ENCODE results near the gene TRPM3.

TRPM3 gene

DNA sequence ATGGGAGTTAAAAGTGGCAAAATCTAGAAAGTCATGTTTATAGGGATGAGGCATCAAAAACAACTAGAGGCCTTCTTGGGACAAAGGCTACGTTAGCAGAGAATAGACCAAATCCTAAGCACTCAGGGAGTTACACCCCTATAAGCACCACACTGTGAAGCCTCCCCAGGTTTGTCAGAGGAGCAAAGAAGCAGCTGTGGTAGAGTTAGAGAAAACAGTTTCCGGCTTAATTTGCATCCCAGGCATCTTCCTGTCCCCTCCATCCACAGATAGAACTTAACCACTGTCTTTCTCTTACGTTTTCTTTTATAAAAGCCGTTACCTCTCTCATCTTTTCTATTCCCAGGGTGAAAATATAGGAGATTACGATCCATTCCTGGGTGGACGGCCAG lies 518.4 kb downstream of the TRPM3 start:
- DNase-seq: no peak

DNA sequence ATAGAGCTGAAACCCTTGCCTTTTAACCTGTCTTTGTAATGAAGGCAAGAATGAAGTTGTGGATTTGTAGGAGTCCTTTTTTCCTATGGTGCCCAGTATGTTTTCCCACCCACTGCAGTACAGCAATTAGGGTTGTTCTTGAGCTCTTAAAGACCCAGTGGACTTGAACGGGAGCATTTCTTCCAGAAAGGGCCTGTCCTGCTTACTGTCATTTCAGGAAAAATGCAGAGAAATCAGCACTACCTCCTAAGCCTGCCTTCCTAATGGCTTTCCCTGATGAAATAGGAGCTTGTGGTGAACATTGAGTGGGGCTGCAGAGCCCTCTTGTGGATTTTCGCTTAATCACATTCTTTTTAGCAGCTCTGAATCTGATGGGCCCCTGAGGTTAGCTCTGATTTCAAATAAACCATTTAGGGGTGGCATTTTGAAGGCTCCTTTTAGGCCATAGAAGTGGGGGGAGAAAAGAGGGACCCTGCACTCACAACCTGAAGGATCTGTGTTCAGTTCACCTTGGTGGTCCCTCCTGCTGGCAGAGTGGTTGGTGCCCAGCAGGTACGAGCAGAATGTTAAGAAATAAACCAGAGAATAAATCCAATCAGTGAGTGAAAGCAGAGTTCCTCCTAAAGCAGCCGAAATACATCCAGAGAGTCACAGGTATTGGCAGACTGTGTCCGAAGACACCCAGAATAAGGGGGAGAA lies 519.0 kb downstream of the TRPM3 start:
- peak; percentile 85 for DNase-seq

DNA sequence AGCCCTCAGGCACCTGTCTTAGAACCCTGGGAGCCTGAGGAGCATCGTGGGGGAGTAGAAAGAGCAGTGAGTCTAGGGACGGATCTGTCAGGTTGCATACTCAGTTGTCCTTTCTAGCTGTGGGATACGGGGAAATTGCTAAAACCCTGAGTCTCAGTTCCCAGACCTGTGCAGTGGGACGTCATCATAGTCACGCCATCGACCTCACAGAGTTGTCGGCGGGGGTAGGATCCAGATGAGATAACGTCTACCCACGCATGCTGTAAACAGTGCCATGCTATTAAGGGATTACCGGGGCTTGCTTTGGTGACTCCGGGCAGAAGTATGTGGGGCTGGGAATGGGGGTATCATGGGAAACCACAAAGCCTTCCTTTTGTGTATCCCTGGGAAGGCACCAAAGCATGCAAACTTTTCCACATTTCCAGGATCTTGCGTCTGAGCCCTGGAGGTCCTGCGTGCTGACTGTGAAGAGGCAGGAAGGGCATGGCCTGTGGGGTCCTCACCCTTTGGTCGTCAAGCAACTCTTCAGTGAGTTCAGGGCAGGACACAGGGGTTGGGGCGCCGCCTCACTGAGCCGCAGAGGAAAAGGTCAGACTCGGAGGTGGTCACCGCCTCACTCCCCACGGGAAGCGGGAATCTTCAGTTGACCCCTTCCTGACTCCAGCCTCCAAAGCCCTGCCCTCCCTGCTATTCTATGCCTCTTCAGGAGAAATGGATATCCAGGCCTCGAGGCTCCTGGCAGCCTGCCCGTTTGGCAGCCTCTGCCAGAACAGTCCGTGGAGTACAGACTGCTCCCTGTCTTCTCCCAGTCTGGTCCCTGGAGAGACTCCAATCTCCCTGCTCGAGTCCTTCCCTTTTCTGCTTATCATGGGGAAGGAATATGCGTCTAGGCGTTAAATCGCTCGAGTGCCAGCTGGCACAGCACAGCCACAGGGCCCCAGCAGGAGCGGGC lies 520.1 kb downstream of the TRPM3 start:
- DNase-seq: peak; percentile 92

DNA sequence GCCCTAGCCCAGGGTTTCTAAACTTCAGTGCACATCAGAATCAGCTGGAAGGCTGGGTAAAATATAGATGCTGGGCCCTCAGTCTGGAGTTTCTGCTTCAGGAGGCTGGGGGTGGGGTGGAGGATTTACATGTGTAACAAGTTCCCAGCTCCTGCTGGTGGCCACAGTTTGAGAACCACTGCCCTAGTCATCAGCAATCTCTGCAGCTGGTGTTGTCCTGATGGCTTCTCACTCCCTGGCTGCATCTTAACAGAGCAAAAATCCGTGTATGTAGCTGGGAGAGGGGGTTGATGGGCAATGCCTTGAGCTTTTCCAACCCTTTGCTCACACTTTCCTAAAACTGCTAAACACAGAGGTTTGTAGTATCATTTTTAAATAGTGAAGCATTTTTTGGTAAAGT lies 520.9 kb downstream of the TRPM3 start:
- peak; percentile 70 for DNase-seq

DNA sequence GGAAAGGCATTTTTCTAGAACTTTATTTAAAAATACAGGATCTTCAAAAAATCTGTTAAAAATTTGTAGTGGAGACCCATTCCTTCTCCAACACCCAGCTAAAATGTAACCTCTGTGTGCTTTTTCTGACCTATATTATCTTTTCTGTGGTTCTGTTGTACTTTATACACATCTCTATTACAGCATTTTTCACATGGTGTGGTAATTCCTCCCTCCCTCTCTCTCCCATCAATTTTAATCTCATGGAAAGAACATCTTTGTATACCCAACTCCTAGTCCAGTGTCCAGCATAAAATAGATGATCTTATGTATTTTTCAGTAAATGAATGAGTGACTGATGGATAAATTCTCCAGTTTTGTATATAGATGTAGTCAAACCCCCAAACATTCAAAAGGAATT lies 523.5 kb downstream of the TRPM3 start:
- no peak for DNase-seq

DNA sequence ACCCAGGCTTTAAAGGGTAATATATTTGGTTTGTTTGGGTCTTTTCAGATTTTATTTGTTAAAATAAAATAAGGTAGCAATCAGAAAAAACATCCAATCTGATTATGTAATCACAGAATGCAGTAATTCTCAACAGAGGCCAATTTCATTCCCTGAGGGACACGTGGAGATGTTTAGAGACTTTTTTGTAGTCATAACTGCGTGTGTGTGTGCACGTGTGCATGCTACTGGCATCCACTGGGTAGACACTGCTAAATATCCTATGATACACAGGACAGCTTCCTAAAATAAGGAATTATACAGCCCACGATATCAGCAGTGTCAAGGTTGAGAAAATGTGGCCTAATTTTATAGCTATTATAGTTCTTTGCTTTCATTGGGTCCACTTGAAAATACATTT lies 526.2 kb downstream of the TRPM3 start:
- DNase-seq: no peak

DNA sequence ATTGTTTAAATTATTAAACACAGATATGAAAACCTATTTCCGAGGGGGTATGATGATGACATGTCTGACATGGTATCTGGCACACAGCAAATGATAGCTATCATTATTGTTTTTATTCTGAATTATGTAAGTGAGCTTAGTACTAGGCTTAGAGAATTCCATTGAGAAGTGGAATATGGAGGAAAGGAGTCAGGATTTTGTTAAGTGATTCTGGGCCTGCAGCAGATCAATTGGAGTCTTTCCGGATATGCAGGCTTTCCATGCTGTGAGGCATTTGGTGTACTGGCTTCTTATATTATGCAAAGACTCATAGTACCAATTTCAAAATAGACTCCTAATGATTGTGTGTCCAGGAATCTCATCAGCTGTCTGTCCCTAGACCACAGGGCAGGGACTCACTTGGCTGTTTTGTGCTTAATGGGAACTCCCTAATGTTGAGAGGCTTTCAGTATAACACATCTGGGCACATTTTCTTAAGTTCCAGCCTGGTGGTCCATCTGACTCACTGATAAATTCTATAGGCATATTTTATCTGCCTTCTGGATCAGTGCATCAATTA lies 527.0 kb downstream of the TRPM3 start:
- peak; percentile 44 for DNase-seq

DNA sequence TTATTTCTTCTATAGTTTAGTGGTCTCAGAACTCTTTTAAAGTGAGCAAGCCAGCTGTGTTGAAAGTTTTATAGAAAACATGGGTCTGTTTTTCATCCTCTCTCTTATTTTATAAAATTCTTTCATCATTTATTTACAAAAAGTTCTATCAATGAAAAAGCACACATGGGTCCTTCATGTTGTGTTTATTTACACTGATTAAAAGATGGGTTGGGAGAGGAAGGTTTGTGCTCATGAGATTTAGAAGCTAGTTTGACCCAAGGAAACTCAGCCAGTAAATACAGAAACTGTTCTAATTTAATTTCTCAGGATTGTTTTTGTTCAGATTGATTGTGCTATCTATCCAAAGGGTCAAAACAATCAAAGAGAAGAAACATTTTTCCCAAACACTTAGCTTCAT lies 528.2 kb downstream of the TRPM3 start:
- DNase-seq: no peak

DNA sequence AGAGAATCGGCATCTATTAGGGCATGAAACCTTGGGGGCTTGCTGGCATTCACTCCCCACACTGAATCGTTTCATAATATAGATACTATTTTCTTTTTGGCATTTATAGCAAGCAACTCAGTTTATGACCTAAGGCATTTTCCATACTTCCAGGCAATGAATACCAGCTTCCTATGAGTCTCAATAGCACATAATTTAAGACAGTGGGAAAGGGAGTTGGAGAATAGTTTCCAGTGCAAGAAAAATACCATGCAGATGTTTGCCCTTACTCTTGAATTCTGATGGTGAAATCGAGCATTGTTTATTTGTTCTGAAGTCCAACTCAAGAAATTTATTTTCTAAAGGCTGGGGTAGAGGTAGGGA lies 531.1 kb downstream of the TRPM3 start:
- DNase-seq: peak; percentile 64

DNA sequence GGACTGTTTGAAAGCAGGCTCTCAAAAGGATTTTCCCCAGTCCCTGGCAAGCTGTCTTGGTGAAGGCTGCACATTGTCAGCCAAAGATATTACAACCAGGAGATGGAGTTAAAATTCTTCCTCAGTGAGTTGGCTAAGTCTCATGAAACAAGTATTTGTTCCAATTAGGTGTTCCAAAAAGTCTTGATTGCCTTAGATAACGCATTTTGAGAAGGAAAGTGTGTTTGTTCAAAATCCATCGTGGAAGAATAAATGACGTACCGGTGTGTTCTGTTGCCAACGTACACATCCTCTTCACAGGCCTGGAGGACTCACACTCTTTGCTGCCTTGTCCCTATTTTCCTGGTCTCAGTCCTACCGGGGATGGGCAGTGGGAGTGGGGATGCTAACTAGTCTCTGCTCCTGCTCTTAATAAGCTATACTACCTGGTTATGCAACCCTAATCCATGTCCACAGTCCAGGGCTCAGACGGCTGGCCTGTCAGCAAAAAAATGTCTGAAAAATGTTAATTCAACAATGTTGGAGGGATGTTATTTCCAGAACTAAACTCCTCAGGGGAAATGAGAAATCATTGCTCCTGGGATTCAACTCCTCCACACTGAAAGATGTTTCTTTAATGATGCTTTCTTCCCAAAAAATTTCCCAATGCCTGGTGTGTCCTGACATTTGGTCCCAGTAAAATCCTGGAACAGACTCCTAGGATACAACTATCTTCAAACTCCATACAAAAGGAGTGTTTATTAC lies 531.7 kb downstream of the TRPM3 start:
- peak; percentile 90 for DNase-seq

DNA sequence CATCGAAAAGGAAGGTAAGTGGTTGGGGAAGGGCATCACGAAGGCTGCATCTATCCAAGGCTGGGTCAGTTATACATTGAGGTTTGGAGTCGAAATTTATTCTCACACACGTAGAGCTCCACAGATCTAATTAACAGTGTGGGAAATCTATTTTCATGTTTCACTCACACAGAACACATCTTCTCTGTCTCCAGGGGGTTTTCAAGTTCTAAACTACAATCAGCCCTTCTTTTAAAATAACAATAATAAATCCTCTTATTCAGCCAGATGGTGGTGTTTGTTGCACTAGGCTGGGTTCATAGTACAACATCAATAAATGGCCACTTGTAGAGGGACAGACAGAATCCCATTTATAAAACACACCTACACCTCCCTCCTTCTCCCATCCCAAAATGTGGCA lies 532.4 kb downstream of the TRPM3 start:
- DNase-seq: no peak

DNA sequence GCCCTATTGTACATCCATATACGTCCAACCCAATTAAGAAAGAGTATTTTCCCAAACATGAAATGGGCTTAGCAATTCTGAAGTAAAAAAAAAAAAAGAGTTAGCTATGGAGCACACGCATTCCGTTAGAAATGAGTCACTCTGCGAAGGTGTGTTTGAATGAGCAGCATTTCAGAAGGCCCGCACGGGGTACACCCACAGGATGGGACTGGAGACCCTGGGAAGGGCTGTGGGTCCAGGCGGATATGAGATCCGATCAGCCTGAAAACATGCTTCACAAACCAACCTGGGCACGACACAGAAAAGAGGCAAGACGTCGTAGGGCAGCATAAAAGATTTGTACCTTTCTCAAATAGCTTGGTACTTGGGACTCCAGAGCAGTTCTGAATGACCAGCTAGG lies 533.0 kb downstream of the TRPM3 start:
- DNase-seq: no peak

DNA sequence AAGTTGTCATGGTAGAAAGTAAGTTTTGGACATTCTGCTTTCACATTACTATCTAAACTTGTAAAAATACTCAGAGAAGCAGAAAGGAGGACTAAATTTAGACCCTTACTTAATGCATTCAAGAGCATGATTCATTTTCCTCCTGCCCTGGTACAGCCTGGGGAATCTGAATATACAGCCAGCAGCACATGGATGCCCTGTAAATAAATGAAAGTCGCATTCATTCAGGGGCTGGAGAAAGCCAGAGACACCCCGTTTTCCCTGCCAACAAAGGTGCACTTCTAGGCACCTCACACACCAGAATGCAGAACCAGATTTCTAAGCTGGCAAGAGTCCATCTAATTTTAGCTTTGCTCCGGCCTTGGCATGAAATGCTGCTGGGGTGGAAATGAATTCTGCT lies 534.2 kb downstream of the TRPM3 start:
- DNase-seq: peak; percentile 78

DNA sequence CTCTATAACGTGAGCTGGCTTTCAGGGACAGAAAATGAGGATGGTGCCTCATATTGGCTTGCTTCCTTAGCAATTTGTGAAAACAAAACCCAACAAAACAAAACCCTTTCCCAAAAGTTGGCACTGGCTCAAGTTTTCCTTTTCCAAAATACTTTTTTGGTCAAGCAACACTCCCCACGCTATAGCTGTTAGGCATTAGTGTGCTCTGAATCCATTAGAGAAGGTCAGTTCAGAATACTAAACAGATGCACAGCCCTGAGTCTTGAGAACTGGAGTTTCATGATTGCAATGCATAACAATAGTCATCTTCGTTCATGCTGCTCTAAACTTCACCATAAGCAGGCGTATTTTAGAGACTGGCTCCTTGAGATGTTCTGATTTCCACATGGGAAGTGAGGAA lies 534.9 kb downstream of the TRPM3 start:
- no peak for DNase-seq

DNA sequence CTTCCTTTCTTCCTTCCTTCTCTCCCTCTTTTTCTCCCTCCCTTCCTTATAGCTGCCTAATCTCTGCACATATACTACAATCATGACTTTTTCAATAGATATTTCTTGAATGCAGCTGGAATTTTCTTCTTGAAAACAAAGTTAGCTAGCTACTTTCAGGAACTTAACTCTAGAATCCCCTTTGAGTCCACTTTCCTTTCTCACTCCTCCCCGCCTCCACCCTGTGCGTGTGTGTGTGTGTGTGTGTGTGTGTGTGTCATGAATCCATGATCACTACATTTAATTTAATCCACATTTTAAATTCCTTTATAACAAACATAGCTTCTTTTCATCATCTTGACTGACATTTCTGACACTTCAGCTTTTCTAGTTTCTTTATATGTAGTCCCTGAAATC lies 539.5 kb downstream of the TRPM3 start:
- DNase-seq: peak; percentile 61

DNA sequence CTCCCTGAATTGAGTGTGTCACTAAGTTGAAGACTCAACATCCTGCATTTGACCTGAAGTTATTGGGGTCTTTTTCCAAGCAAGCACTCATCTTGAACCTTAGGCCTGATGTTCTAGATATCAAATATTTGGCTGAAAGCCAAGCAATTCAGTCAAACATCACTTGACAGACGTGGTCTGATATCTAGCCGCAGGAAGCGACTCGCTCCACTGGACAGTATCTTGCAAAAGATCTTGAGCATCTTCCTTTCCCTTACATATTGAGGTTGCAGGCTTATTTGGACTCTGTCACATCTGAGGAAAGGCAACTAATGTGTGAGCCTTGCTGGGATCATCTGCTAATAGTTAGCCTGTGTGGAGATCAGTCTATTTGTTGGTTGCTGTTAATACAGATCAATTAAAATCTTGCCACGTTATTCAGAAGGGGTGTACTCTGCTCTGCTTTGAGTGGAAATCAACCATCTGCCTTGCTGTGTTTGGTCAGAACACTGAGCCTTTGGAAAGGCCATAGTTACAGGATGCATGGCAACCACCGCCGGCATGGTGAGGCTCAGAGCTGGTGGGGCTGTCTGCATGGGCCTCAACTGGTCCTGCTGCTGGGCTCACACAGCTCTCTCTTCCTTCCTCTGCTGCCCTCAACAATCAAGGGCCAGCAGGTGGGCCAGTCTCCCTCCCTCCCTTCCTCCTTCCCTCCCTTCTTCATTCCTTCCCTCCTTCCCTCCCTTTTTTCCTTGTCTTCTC lies 540.0 kb downstream of the TRPM3 start:
- DNase-seq: no peak

DNA sequence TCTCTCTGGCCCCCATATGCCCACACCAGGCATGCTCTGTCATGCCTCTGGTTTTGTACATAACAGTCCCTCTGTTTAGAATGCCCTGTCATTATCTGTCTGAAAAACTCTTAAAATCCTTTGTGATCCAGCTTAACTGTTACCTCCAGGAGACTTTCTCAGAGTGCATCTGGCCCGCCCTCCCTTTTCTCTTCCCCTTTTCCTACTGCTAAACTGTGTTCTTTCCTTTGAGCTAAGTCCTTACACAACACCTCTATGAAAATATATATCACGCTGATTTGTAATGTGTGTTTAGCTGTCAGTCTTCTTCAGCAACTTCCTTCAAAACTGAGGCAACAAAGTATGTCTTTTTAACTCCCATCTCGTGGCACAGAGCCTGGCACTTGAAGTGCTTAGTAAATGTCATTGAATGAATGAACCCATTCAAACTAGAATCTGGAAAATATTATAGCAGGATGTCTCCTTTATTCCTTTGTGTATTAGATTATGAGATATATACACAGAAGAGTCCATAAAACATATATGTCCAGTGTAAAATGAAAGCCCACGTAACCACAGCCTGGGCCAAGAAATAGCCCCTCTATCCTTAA lies 540.7 kb downstream of the TRPM3 start:
- no peak for DNase-seq

DNA sequence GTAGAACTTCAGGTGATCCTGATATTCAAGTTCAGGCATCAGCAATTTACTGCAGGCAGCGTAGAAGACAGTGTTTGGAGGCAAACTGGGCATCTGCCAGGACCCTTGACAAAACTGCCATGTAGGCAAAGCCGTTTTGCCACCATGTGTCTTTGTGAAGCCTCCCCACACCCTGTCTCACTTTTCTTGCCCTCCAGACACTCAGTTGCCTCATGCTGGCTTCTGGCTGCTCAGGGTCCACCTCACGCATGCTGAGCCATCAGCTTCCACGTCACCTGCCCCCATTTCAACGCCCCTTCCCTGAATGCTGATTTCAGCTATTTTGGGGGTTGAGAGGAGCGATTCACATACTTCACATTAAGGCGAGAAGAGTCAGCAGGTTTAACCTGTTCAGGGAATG lies 541.7 kb downstream of the TRPM3 start:
- DNase-seq: no peak

DNA sequence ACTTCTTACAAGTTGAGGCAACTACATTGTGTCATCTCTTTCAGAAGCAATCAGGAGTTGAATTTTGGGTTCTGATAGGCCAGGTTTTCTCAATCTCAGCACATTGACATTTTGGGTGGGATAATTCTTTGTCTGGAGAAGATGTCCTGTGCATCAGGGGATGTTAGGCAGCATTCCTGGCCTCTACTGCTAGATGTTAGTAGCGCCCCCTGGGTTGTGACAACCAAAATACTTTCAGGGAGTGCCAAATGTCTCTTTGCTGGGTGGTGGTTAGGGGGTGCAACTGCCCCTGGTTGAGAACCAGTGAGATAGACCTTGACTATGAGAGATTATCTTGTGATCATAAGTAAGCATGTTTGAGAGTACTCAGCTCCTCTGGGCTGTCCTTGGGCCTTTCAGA lies 542.7 kb downstream of the TRPM3 start:
- no peak for DNase-seq

DNA sequence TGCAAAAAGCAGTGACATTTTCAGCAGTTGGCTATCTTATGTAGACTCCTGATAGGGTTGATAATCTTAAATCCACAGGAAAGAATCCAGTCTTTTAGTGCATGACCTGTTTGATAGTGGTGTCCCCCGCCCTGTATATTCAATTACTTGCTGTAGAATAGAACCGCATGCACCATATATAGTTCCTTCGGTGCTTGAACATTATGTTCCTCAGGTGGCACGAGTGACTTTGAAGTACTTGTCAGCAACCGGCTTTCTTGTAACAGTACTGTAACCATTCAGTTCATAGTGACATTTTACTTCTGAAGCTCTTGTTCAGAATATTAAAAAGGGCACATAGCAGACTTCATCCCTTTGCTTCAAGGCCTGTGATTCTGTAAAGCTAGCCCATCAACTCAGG lies 543.8 kb downstream of the TRPM3 start:
- no peak for DNase-seq

DNA sequence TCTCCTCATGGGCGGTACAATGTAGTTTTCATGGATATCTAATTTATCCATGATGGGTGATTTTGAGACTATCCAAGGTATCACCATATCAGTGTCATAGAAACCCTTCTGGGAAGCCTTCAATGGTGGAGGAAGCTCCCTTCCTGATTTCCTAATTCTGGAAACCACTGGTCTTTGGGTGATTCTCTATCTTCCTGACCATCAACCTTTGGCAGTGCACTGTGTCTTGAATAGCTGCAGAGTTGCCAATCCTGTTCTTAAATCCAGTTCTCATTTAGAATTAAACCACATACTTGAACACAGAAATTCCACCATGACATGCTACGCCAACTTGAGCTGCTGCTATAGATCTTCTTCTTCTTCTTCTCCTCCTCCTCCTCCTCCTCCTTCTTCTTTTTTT lies 545.3 kb downstream of the TRPM3 start:
- DNase-seq: no peak
